HepG2 (cell line): ENCODE results near the gene HPD. TPM values are rescaled to one million over a fixed set of nuclear protein-coding genes. Genes with fewer than 3 reads are reported as not detected.

Source experiments
- CBX2 ChIP-seq, 2 experiments: fragments of 200-600 bp in 1 of 2; sonication (generic); formaldehyde crosslinking in 1 of 2; IDR thresholded peaks; 2 replicates each; pipeline versions ENCODE4 v1.7.0 to v1.8.1; 2018 to 2022; ENCODE audit warnings: low read depth in 2 of 2, low read length in 1 of 2, mild to moderate bottlenecking in 1 of 2, missing genetic modification reagents in 1 of 2
- CCDC6 ChIP-seq: sonication (generic); formaldehyde crosslinking; IDR thresholded peaks from 2 replicates; pipeline ENCODE4 v1.8.1; 2022; ENCODE audit warnings: mild to moderate bottlenecking, missing genetic modification reagents, moderate library complexity
- DNMT1 ChIP-seq: sonication (generic); formaldehyde crosslinking; IDR thresholded peaks from 2 replicates; pipeline ENCODE4 v1.5.1; 2020; ENCODE audit warnings: mild to moderate bottlenecking, missing genetic modification reagents
- ELF1 ChIP-seq: sonication (generic); formaldehyde crosslinking; IDR thresholded peaks from 2 replicates; pipeline ENCODE4 v1.4.0; 2020; ENCODE audit warnings: missing genetic modification reagents
- HINFP ChIP-seq: sonication (generic); formaldehyde crosslinking; IDR thresholded peaks from 2 replicates; pipeline ENCODE4 v1.4.0; 2020; ENCODE audit warnings: low read depth, mild to moderate bottlenecking, missing genetic modification reagents
- KLF12 ChIP-seq: sonication (generic); formaldehyde crosslinking; IDR thresholded peaks from 2 replicates; pipeline ENCODE4 v1.4.0; 2020; ENCODE audit warnings: missing genetic modification reagents, borderline replicate concordance
- PTBP1 ChIP-seq: fragments of 200-400 bp; formaldehyde crosslinking; IDR thresholded peaks from 2 replicates; pipeline ENCODE4 v1.6.1; 2018; ENCODE audit warnings: low read length, low read depth; ENCODE audit not compliant: poor library complexity, severe bottlenecking
- SMARCC2 ChIP-seq: fragments of 450-650 bp; IDR thresholded peaks from 2 replicates; pipeline ENCODE4 v1.6.1; 2017; ENCODE audit warnings: antibody characterized with exemption, mild to moderate bottlenecking
- SP4 ChIP-seq: sonication (generic); formaldehyde crosslinking; IDR thresholded peaks from 2 replicates; pipeline ENCODE4 v1.8.1; 2023; ENCODE audit warnings: mild to moderate bottlenecking, missing genetic modification reagents
- TERF1 ChIP-seq: sonication (generic); formaldehyde crosslinking; IDR thresholded peaks from 2 replicates; pipeline ENCODE4 v1.8.0; 2022; ENCODE audit warnings: mild to moderate bottlenecking, missing genetic modification reagents, moderate library complexity
- TFDP2 ChIP-seq: sonication (generic); formaldehyde crosslinking; IDR thresholded peaks from 2 replicates; pipeline ENCODE4 v1.4.0; 2020; ENCODE audit warnings: missing genetic modification reagents
- TRIM22 ChIP-seq: fragments of 450-650 bp; IDR thresholded peaks from 2 replicates; pipeline ENCODE4 v1.6.1; 2017
- ZBTB34 ChIP-seq: sonication (generic); formaldehyde crosslinking; IDR thresholded peaks from 2 replicates; pipeline ENCODE4 v1.8.0; 2022; ENCODE audit warnings: mild to moderate bottlenecking, missing genetic modification reagents
- ZFP1 ChIP-seq: IDR thresholded peaks from 2 replicates; pipeline ENCODE4 v1.6.1; 2016
- ZKSCAN1 ChIP-seq: fragments of 150-350 bp; IDR thresholded peaks from 2 replicates; pipeline ENCODE4 v1.6.1; 2014; ENCODE audit warnings: low read length
- ZNF281 ChIP-seq: sonication (generic); formaldehyde crosslinking; IDR thresholded peaks from 2 replicates; pipeline ENCODE4 v1.4.0; 2020; ENCODE audit warnings: missing genetic modification reagents, borderline replicate concordance
- ZNF546 ChIP-seq: sonication (generic); formaldehyde crosslinking; conservative IDR thresholded peaks from 2 replicates; pipeline ENCODE4 v1.8.1; 2023; ENCODE audit warnings: mild to moderate bottlenecking, missing genetic modification reagents
- ZNF746 ChIP-seq: sonication (generic); formaldehyde crosslinking; IDR thresholded peaks from 2 replicates; pipeline ENCODE4 v1.8.0; 2022; ENCODE audit warnings: mild to moderate bottlenecking, missing genetic modification reagents
- ZZZ3 ChIP-seq: sonication (generic); formaldehyde crosslinking; IDR thresholded peaks from 2 replicates; pipeline ENCODE4 v1.4.0; 2020; ENCODE audit warnings: missing genetic modification reagents, mild to moderate bottlenecking, borderline replicate concordance
- polyA plus RNA-seq, 8 experiments: library from polyadenylated mRNA; depleted of rRNA in 3 of 8; stranded (reverse) in 7 of 8; unstranded in 1 of 8; fragments of >200 nt; fragmentation: Illumina TruSeq in 4 of 8; extraction: Trizol in 4 of 8; gene quantifications; 2 replicates each; pipeline versions ENCODE4 v1.2.1 to v1.2.3, GENCODE V29; 2011 to 2016; ENCODE audit warnings: low read depth in 4 of 8, missing spikeins in 1 of 8, mixed read lengths in 1 of 8; ENCODE audit not compliant: insufficient read depth in 1 of 8
- total RNA-seq, 5 experiments: library from RNA; depleted of rRNA; stranded (reverse); fragments of >200 nt; fragmentation: Illumina TruSeq; extraction: Trizol; gene quantifications; 2 replicates each; pipeline ENCODE4 v1.2.3, GENCODE V29; 2016; ENCODE audit warnings: low read depth in 1 of 5

HPD gene
- total and polyA plus RNA-seq, 2 of the 13 experiments (the other 11 are each of a cell fraction or from before 2014, with no cell fraction given): 120 to 195 TPM

- TF ChIP-seq CBX2 (IDR thresholded peaks at IDR 0.05; ENCODE audit: low read depth, low read length) (no peak), CBX2 (CRISPR knock-in tag; IDR thresholded peaks at IDR 0.05; ENCODE audit: low read depth) (no peak), CCDC6 (no peak), TRIM22 (no peak), KLF12 (CRISPR knock-in tag) (peak; percentile 91), ELF1 (CRISPR knock-in tag) (peak; percentile 53), ZNF746 (CRISPR knock-in tag) (peak; percentile 82), DNMT1 (CRISPR knock-in tag) (peak; percentile 56; the same call in 1 of the 2 replicates), SMARCC2 (no peak), PTBP1 (no peak), TERF1 (CRISPR knock-in tag) (peak; percentile 19; the same call in 1 of the 2 replicates), ZKSCAN1 (no peak), ZBTB34 (CRISPR knock-in tag) (no peak; the same call in 1 of the 2 replicates), HINFP (CRISPR knock-in tag) (0 out of 2 replicates have a peak, but pooled peaks have one; percentile 84), SP4 (peak; percentile 81; the same call in 1 of the 2 replicates), ZFP1 (CRISPR knock-in tag) (peak; percentile 53; the same call in 1 of the 2 replicates), ZNF281 (CRISPR knock-in tag) (no peak), ZNF546 (CRISPR knock-in tag) (no peak), ZZZ3 (CRISPR knock-in tag) (no peak), TFDP2 (CRISPR knock-in tag) (peak; percentile 66)
Observed at GRCh38 chr12:121793838-121794533, 64.7 kb downstream of the HPD start (continued).
